GM12878 (cell line): ENCODE measurements around the gene CCDC57. TPM values are rescaled to one million over a fixed set of nuclear protein-coding genes. Genes with fewer than 3 reads are reported as not detected.

ENCODE experiments used
- CREM ChIP-seq: IDR thresholded peaks from 2 replicates; pipeline ENCODE4 v1.6.1; 2014; ENCODE audit warnings: antibody characterized with exemption, low read depth
- FOXK2 ChIP-seq: fragments of 450-650 bp; IDR thresholded peaks from 2 replicates; pipeline ENCODE4 v1.6.1; 2017; ENCODE audit warnings: mild to moderate bottlenecking, moderate library complexity
- HDAC6 ChIP-seq: fragments of 200-600 bp; sonication (generic); IDR thresholded peaks from one replicate; pipeline ENCODE4 v1.8.0; 2017; ENCODE audit warnings: antibody characterized with exemption; ENCODE audit not compliant: unreplicated experiment
- IRF4 ChIP-seq: IDR thresholded peaks from 2 replicates; pipeline ENCODE4 v1.6.1; 2011; ENCODE audit warnings: low read depth, low read length
- NFYB ChIP-seq: IDR thresholded peaks from 2 replicates; pipeline ENCODE4 v1.6.1; 2011; ENCODE audit warnings: low read depth, mild to moderate bottlenecking, low read length, improper control_type of control experiment, moderate library complexity; ENCODE audit not compliant: insufficient read depth
- RCOR1 ChIP-seq: conservative IDR thresholded peaks from 2 replicates; pipeline ENCODE4 v1.6.1; 2012; ENCODE audit warnings: low read depth, low read length, improper control_type of control experiment
- RUNX3 ChIP-seq: IDR thresholded peaks from 2 replicates; pipeline ENCODE4 v1.6.1; 2012; ENCODE audit warnings: low read length, inconsistent platforms
- SIN3A ChIP-seq: IDR thresholded peaks from 2 replicates; pipeline ENCODE4 v1.6.1; 2012; ENCODE audit warnings: low read depth, low read length, improper control_type of control experiment
- SPI1 ChIP-seq: IDR thresholded peaks from 2 replicates; pipeline ENCODE4 v1.6.1; 2011; ENCODE audit warnings: low read depth, mild to moderate bottlenecking, low read length, moderate library complexity, borderline replicate concordance; ENCODE audit not compliant: insufficient read depth
- STAT3 ChIP-seq: IDR thresholded peaks from 2 replicates; pipeline ENCODE4 v1.6.1; 2011; ENCODE audit warnings: low read depth, low read length, improper control_type of control experiment
- TAF1 ChIP-seq: IDR thresholded peaks from 2 replicates; pipeline ENCODE4 v1.6.1; 2011; ENCODE audit warnings: mild to moderate bottlenecking, low read depth, low read length, borderline replicate concordance
- polyA plus RNA-seq, 11 experiments: library from polyadenylated mRNA; depleted of rRNA in 4 of 11; unstranded in 6 of 11; stranded (reverse) in 5 of 11; fragments of >200 nt; fragmentation: Nextera tagmentation in 4 of 11; fragmentation: Illumina TruSeq in 1 of 11; extraction: Ambion mirVana in 4 of 11; extraction: Trizol in 1 of 11; gene quantifications; 1 replicate in 1 of 11; 2 replicates in 10 of 11; pipeline versions ENCODE4 v1.2.1 to v1.2.3, GENCODE V29; 2011 to 2016; ENCODE audit warnings: inconsistent platforms in 2 of 11, missing spikeins in 2 of 11, low read depth in 1 of 11
- total RNA-seq, 4 experiments: library from RNA; depleted of rRNA in 3 of 4; stranded (reverse); fragments of >200 nt in 3 of 4; fragmentation: Illumina TruSeq in 1 of 4; extraction: Trizol in 1 of 4; gene quantifications; 2 replicates each; pipeline versions ENCODE4 v1.2.1 to v1.2.3, GENCODE V29; 2013 to 2021
- TF ChIP-seq, protein P1 (sequence below): fragments of 450-650 bp; IDR thresholded peaks from 2 replicates; pipeline ENCODE4 v1.6.1; 2017; ENCODE audit warnings: mild to moderate bottlenecking, moderate library complexity
- TF ChIP-seq, protein P2 (sequence below), 3 experiments: IDR thresholded peaks in 2 of 3; conservative IDR thresholded peaks in 1 of 3; 2 replicates each; pipeline ENCODE4 v1.5.1; 2011; ENCODE audit warnings: low read depth in 3 of 3, low read length in 3 of 3, mild to moderate bottlenecking in 3 of 3, control low read depth in 2 of 3, moderate library complexity in 2 of 3, inconsistent platforms in 1 of 3, mixed read lengths in 1 of 3; ENCODE audit not compliant: control insufficient read depth in 2 of 3, insufficient read depth in 1 of 3; ENCODE audit errors: extremely low read depth in 1 of 3
- TF ChIP-seq, protein P3 (sequence below): fragments of 450-650 bp; formaldehyde crosslinking; IDR thresholded peaks from 2 replicates; pipeline ENCODE4 v1.4.0; 2022; ENCODE audit warnings: mild to moderate bottlenecking, moderate library complexity

The CCDC57 gene
- total and polyA plus RNA-seq, 10 of the 15 experiments (the other 5 are each of a cell fraction or from before 2014, with no cell fraction given), result 5.4 to 123 (median 45.8) TPM

DNA sequence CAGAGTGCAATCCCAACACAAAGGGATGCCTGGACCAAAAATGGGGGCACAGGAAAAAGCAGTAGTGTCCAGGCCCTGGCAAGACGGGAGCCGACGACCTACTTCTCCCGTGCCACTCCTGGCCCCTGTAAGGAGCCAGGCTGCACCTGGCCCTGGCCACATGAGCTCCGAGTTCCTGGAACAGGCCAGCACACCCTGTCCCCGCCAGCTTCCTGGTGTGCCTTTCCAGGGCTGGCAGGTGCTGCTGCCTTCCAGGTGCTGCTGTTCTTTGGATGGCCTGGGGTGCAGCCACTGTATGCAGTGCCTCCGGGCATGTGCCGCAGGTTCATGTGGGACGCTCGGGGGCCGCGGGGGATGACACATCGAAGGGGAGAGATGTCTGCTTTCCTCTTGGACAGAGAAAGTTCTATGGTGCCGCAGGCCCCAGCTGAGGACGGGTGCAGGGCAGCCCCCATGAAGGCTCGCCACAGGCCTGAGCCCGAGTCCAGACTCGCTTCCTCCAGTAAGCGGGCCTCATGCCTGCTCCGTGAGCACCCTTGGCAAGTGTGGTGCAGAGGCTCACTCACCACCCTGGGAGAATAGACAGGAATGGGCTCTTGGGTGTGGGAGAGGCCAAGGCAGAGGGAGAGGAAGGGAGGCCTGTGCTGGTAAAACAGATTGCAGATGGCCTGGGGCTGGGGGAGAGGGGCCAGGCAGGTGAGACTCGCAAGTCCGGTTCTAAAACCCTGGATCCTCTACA is 59.9 kb downstream of the CCDC57 start (continued):
- TF ChIP-seq, protein P1, sequence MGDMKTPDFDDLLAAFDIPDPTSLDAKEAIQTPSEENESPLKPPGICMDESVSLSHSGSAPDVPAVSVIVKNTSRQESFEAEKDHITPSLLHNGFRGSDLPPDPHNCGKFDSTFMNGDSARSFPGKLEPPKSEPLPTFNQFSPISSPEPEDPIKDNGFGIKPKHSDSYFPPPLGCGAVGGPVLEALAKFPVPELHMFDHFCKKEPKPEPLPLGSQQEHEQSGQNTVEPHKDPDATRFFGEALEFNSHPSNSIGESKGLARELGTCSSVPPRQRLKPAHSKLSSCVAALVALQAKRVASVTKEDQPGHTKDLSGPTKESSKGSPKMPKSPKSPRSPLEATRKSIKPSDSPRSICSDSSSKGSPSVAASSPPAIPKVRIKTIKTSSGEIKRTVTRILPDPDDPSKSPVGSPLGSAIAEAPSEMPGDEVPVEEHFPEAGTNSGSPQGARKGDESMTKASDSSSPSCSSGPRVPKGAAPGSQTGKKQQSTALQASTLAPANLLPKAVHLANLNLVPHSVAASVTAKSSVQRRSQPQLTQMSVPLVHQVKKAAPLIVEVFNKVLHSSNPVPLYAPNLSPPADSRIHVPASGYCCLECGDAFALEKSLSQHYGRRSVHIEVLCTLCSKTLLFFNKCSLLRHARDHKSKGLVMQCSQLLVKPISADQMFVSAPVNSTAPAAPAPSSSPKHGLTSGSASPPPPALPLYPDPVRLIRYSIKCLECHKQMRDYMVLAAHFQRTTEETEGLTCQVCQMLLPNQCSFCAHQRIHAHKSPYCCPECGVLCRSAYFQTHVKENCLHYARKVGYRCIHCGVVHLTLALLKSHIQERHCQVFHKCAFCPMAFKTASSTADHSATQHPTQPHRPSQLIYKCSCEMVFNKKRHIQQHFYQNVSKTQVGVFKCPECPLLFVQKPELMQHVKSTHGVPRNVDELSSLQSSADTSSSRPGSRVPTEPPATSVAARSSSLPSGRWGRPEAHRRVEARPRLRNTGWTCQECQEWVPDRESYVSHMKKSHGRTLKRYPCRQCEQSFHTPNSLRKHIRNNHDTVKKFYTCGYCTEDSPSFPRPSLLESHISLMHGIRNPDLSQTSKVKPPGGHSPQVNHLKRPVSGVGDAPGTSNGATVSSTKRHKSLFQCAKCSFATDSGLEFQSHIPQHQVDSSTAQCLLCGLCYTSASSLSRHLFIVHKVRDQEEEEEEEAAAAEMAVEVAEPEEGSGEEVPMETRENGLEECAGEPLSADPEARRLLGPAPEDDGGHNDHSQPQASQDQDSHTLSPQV, result no peak
- TF ChIP-seq, protein P2, sequence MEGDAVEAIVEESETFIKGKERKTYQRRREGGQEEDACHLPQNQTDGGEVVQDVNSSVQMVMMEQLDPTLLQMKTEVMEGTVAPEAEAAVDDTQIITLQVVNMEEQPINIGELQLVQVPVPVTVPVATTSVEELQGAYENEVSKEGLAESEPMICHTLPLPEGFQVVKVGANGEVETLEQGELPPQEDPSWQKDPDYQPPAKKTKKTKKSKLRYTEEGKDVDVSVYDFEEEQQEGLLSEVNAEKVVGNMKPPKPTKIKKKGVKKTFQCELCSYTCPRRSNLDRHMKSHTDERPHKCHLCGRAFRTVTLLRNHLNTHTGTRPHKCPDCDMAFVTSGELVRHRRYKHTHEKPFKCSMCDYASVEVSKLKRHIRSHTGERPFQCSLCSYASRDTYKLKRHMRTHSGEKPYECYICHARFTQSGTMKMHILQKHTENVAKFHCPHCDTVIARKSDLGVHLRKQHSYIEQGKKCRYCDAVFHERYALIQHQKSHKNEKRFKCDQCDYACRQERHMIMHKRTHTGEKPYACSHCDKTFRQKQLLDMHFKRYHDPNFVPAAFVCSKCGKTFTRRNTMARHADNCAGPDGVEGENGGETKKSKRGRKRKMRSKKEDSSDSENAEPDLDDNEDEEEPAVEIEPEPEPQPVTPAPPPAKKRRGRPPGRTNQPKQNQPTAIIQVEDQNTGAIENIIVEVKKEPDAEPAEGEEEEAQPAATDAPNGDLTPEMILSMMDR (IDR thresholded peaks at IDR 0.05 in 2 of 3, conservative IDR thresholded peaks at IDR 0.05 in 1 of 3; ENCODE audit: control insufficient read depth in 2 of 3, extremely low read depth in 1 of 3, insufficient read depth in 1 of 3, low read depth in 3 of 3, low read length in 3 of 3), result no peak
- TF ChIP-seq, protein P3, sequence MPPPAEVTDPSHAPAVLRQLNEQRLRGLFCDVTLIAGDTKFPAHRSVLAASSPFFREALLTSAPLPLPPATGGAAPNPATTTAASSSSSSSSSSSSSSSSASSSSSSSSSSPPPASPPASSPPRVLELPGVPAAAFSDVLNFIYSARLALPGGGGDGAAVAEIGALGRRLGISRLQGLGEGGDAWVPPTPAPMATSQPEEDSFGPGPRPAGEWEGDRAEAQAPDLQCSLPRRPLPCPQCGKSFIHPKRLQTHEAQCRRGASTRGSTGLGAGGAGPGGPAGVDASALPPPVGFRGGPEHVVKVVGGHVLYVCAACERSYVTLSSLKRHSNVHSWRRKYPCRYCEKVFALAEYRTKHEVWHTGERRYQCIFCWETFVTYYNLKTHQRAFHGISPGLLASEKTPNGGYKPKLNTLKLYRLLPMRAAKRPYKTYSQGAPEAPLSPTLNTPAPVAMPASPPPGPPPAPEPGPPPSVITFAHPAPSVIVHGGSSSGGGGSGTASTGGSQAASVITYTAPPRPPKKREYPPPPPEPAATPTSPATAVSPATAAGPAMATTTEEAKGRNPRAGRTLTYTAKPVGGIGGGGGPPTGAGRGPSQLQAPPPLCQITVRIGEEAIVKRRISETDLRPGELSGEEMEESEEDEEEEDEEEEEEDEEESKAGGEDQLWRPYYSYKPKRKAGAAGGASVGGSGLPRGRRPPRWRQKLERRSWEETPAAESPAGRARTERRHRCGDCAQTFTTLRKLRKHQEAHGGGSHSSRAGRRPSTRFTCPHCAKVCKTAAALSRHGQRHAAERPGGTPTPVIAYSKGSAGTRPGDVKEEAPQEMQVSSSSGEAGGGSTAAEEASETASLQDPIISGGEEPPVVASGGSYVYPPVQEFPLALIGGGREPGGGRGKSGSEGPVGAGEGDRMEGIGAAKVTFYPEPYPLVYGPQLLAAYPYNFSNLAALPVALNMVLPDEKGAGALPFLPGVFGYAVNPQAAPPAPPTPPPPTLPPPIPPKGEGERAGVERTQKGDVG (CRISPR knock-in tag), result no peak
- no peak for TF ChIP-seq SIN3A
- TF ChIP-seq RCOR1, result no peak
- no peak for TF ChIP-seq TAF1
- no peak for TF ChIP-seq STAT3
- no peak for TF ChIP-seq FOXK2
- TF ChIP-seq CREM, result no peak
- TF ChIP-seq IRF4, result no peak
- TF ChIP-seq RUNX3, result no peak
- TF ChIP-seq SPI1, result no peak
- no peak for TF ChIP-seq HDAC6
- no peak for TF ChIP-seq NFYB
